Colonic mucosa (tissue), 4 donors: ENCODE measurements around the gene RAI14. TPM values are rescaled to one million over a fixed set of nuclear protein-coding genes. Genes with fewer than 3 reads are reported as not detected.

ENCODE experiments used
- DNase-seq: peaks from one replicate; pipeline ENCODE4 v3.0.0-alpha.2; 2020
- H3K27ac ChIP-seq: fragments of 200-600 bp; one replicate; pipeline ENCODE4 v1.8.0; 2021
- H3K27me3 ChIP-seq: fragments of 200-600 bp; one replicate; pipeline ENCODE4 v1.8.0; 2021
- H3K36me3 ChIP-seq: fragments of 200-600 bp; one replicate; pipeline ENCODE4 v1.8.0; 2021
- H3K4me1 ChIP-seq: fragments of 200-600 bp; one replicate; pipeline ENCODE4 v1.8.0; 2021; ENCODE audit warnings: mild to moderate bottlenecking
- H3K4me3 ChIP-seq: fragments of 200-600 bp; one replicate; pipeline ENCODE4 v1.8.0; 2021
- H3K9ac ChIP-seq, 2 donors: one replicate each; pipeline ENCODE4 v1.7.0; 2013; ENCODE audit warnings: control low read depth in 2 of 2, low read depth in 2 of 2, low read length in 2 of 2
- H3K9me3 ChIP-seq: fragments of 200-600 bp; one replicate; pipeline ENCODE4 v1.8.0; 2021
- CTCF ChIP-seq: fragments of 200-600 bp; IDR thresholded peaks from one replicate; pipeline ENCODE4 v1.8.0; 2022; ENCODE audit warnings: antibody characterized with exemption, mild to moderate bottlenecking
- intact Hi-C: fragments of 100-400 bp; cut with DNase I; formaldehyde crosslinking; loops from one replicate; pipeline ENCODE4 v1.14.1; 2022
- total RNA-seq, 2 donors: library from RNA; stranded (reverse); fragmentation: NEBNext Ultra II Directional in 1 of 2; extraction: Animal tissue kit (Norgen Biotek cat#: 25700) in 1 of 2; gene quantifications; one replicate each; pipeline ENCODE4 v1.2.1, GENCODE V29; 2021
- donor health status: healthy.
- donor health status: DM: no; HTN: no; CAD: no.
- donor health status: DM: no; HTN: no; CAD: no.

The RAI14 gene
- total RNA-seq, 2 donors from 2014 or later = 15.9 to 25.7 TPM

GRCh38 chr5:34858790-34859189 is 202.7 kb downstream of the RAI14 start:
- no peaks in the 10 kb centered on the region for H3K27me3 ChIP-seq
- intact Hi-C loops = no loop called here
- H3K4me3 ChIP-seq = no peak overlapping the region
- H3K4me1 ChIP-seq = no peaks in the 10 kb centered on the region
- H3K9me3 ChIP-seq = no peaks in the 10 kb centered on the region
- no peak for TF ChIP-seq CTCF
- no peak overlapping the region for H3K27ac ChIP-seq
- no peak for DNase-seq
- no peaks in the 10 kb centered on the region for H3K36me3 ChIP-seq
- H3K9ac ChIP-seq = no peak overlapping the region

DNA sequence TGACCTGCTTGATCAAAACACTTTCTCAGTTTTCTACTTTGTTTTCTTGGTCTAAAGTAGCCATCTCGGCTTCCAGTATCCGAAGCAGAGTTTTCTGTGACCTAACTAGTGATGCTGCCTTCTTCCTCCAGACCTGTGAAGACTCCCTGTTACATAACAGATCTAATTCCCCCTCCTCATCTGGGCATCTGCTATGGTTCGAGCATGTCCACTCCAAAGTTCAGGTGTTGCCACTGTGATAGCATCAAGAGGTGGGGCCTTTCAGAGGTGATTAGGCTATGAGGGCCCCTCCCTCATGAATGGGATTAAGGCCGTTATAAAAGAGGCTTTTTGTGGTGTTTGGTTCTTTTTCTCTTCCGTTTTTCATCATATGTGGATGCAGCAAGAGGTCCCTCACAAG is 203.1 kb downstream of the RAI14 start:
- intact Hi-C loops = no loop called here
- Histone ChIP-seq H3K4me1 (no peaks in the 10 kb centered on the region), H3K4me3 (no peak overlapping the region), H3K27me3 (no peaks in the 10 kb centered on the region), H3K9ac (no peak overlapping the region), H3K27ac (no peak overlapping the region), H3K9me3 (no peaks in the 10 kb centered on the region), H3K36me3 (no peaks in the 10 kb centered on the region)
- no peak for DNase-seq
- TF ChIP-seq CTCF = no peak

DNA sequence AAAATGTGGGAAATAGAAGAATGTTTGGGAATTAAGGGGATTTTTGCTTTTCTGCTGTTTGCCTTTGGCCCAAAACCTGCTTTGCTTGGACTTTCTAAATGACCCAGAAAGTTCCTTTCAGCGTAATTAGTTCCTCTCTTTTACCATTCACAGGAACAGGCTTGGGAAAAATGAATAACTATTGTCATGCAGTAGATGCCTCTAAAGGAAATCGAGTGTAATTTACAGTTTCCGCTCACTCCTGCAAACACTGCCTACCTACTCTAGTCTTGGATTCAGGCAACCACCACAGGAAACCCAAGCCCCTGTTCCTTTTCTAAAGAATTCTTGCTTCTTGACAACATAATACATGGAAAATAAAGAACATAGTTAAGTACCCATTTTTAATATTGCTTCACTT is 207.8 kb downstream of the RAI14 start:
- H3K9ac ChIP-seq = no peak overlapping the region
- no peak overlapping the region for H3K4me3 ChIP-seq
- no peaks in the 10 kb centered on the region for H3K4me1 ChIP-seq
- no peaks in the 10 kb centered on the region for H3K9me3 ChIP-seq
- no peaks in the 10 kb centered on the region for H3K27me3 ChIP-seq
- H3K36me3 ChIP-seq = no peaks in the 10 kb centered on the region
- intact Hi-C loops = no loop called here
- H3K27ac ChIP-seq = no peak overlapping the region
- DNase-seq = no peak
- TF ChIP-seq CTCF = no peak

DNA sequence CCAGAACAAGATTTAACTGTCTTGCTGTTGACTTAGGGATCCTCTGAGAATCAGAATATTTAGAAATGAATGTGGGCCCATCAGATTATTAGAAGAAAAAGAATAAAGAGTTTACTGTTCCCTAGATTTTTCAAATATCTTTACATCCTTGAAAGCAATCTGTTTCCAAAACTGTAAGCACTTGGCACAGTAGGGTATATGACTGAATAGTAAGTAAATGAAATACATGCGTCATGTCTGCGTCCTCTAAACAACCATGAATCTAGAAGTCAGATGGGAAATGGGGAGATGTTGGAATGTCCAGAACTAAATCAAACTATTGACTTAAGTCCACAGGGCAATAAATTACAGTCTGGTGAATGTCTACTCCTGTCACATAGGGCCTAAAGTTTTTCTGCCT is 209.0 kb downstream of the RAI14 start:
- H3K4me1 ChIP-seq = no peaks in the 10 kb centered on the region
- no peak for DNase-seq
- no peak for TF ChIP-seq CTCF
- no peak overlapping the region for H3K4me3 ChIP-seq
- H3K9ac ChIP-seq = no peak overlapping the region
- no peaks in the 10 kb centered on the region for H3K27me3 ChIP-seq
- H3K9me3 ChIP-seq = no peaks in the 10 kb centered on the region
- no peak overlapping the region for H3K27ac ChIP-seq
- H3K36me3 ChIP-seq = no peaks in the 10 kb centered on the region
- intact Hi-C loops = no loop called here

GRCh38 chr5:34866989-34867471 is 210.9 kb downstream of the RAI14 start:
- no peaks in the 10 kb centered on the region for H3K27me3 ChIP-seq
- no peak for TF ChIP-seq CTCF
- no peaks in the 10 kb centered on the region for H3K4me1 ChIP-seq
- no peaks in the 10 kb centered on the region for H3K9me3 ChIP-seq
- H3K4me3 ChIP-seq = no peak overlapping the region
- DNase-seq = no peak
- no peaks in the 10 kb centered on the region for H3K36me3 ChIP-seq
- intact Hi-C loops = no loop called here
- no peak overlapping the region for H3K27ac ChIP-seq
- no peak overlapping the region for H3K9ac ChIP-seq

DNA sequence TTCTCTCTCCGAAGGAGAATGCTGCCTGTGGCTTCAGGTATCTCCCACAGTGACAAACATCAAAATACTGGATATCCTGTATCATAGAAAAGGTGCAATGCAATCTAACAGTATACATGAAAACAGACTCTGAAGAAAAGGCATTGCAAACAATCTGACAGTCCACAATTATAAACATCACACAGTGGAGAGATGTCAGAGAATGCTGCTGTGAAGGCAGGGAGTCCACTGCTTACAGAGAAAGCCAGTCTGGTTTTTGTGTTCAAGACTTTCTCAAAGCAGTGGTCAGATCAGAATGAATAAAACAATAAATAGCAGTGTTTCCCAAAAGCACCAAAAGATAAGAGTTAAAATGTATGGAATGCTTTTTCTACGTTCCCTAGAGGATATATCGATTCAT is 211.5 kb downstream of the RAI14 start:
- Histone ChIP-seq H3K9me3 (no peaks in the 10 kb centered on the region), H3K9ac (no peak overlapping the region), H3K27ac (no peak overlapping the region), H3K4me1 (no peaks in the 10 kb centered on the region), H3K36me3 (no peaks in the 10 kb centered on the region), H3K4me3 (no peak overlapping the region), H3K27me3 (no peaks in the 10 kb centered on the region)
- no peak for TF ChIP-seq CTCF
- intact Hi-C loops = no loop called here
- DNase-seq = no peak
